K562 (cell line): Measurements from ENCODE around the gene SYT1.

Source experiments
- ATF1 ChIP-seq, 2 experiments: fragments of 450-650 bp in 1 of 2; IDR thresholded peaks; 2 replicates each; pipeline ENCODE4 v1.6.1; 2016; ENCODE audit warnings: missing compliant biosample characterization in 1 of 2, missing genetic modification characterization in 1 of 2
- CTCF ChIP-seq, 3 experiments: IDR thresholded peaks in 2 of 3; conservative IDR thresholded peaks in 1 of 3; 2 replicates each; pipeline ENCODE4 v1.5.1; 2011 to 2012; ENCODE audit warnings: low read length in 3 of 3, mild to moderate bottlenecking in 3 of 3, control low read depth in 2 of 3, improper control_type of control experiment in 1 of 3, inconsistent platforms in 1 of 3, low read depth in 1 of 3, mixed read lengths in 1 of 3, moderate library complexity in 1 of 3; ENCODE audit not compliant: insufficient read depth in 2 of 3
- DEAF1 ChIP-seq: fragments of 450-650 bp; formaldehyde crosslinking; IDR thresholded peaks from 2 replicates; pipeline ENCODE4 v1.4.0; 2020; ENCODE audit warnings: mild to moderate bottlenecking, moderate library complexity
- ELF4 ChIP-seq: fragments of 450-650 bp; formaldehyde crosslinking; IDR thresholded peaks from 2 replicates; pipeline ENCODE4 v1.4.0; 2022; ENCODE audit warnings: missing genetic modification characterization
- EP300 ChIP-seq: IDR thresholded peaks from 2 replicates; pipeline ENCODE4 v1.6.1; 2012; ENCODE audit warnings: low read length, improper control_type of control experiment
- NR3C1 ChIP-seq: sonication (generic); formaldehyde crosslinking; IDR thresholded peaks from 2 replicates; pipeline ENCODE4 v1.8.1; 2022; ENCODE audit warnings: missing genetic modification reagents
- U2AF2 ChIP-seq: fragments of 200-400 bp; formaldehyde crosslinking; optimal IDR thresholded peaks from 2 replicates; pipeline ENCODE3; 2017; ENCODE audit warnings: low read depth, mild to moderate bottlenecking, low read length

DNA sequence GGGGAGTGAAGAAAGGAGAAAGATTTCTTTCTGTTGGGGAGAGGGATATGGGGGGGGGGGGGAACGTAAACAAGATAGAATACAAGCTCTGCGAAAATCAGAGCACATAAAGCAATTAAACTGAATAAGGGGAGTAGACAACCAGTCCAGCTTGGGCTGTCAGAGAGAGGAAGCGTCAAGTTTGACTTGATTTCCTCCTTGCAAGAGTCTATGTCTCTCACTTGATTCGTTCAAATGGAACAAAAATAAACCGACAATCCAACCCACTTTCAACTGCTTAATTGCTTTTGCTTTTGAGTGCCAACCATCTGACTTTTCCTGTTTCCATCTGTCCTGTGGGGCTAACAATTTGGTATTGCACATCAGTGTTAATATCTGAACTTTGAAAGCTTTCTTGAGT is 942 bp downstream of the SYT1 start:
- TF ChIP-seq CTCF (IDR thresholded peaks at IDR 0.05 in 2 of 3, conservative IDR thresholded peaks at IDR 0.05 in 1 of 3; ENCODE audit: insufficient read depth in 2 of 3, low read depth in 1 of 3, low read length in 3 of 3) (no peak), U2AF2 (no peak), DEAF1 (CRISPR knock-in tag) (no peak), NR3C1 (CRISPR knock-in tag) (no peak), ATF1 (CRISPR knock-in tag; IDR thresholded peaks at IDR 0.05) (no peak), ATF1 (tag; IDR thresholded peaks at IDR 0.05) (no peak), EP300 (no peak), ELF4 (CRISPR knock-in tag) (no peak)
